Activated naive CD8-positive, alpha-beta T cell (primary cell): Measurements from ENCODE around the gene CDCA8.

Source experiments
- H3K27ac Mint-ChIP-seq: one replicate; pipeline ENCODE4 v1.8.0; 2021; ENCODE audit warnings: mixed read lengths
- H3K27me3 Mint-ChIP-seq: one replicate; pipeline ENCODE4 v1.8.0; 2021; ENCODE audit warnings: mixed read lengths
- H3K36me3 Mint-ChIP-seq: one replicate; pipeline ENCODE4 v1.8.0; 2021; ENCODE audit warnings: mixed read lengths
- H3K4me1 Mint-ChIP-seq: one replicate; pipeline ENCODE4 v1.8.0; 2021; ENCODE audit warnings: low read depth, mixed read lengths
- H3K4me3 Mint-ChIP-seq: one replicate; pipeline ENCODE4 v1.8.0; 2021; ENCODE audit warnings: mild to moderate bottlenecking, mixed read lengths
- H3K9me3 Mint-ChIP-seq: one replicate; pipeline ENCODE4 v1.8.0; 2021; ENCODE audit warnings: low read depth, mixed read lengths

Gene CDCA8

DNA sequence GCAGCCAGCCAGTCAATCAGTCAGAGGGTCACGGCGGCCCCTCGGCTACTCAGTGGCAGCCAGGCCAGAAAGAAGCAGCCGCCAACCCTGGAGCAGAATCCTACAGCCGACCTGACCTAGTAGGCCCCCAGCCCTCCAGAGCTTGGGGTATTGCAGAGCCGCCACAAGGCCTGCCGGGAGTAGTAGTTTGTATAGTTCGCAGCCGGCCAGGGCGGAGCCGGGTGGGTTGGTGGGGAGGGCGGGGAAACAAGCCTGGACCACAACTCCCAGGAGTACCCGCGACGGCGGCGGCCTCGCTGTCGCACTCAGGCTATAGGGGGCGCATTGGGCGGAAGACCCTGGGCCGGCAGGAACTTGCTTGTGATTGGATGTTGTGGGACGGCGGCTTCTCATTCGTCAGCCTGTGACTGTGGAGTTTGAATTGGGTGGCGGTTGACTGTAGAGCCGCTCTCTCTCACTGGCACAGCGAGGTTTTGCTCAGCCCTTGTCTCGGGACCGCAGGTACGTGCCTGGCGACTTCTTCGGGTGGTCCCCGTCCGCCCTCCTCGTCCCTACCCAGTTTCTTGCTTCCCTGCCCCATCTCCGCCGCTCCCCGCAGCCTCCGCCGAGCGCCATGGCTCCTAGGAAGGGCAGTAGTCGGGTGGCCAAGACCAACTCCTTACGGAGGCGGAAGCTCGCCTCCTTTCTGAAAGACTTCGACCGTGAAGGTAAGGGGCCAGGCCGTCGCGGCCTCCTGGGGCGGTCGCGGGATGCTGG lies at the start of gene CDCA8:
CDCA8 (plus strand) TSS at position 439 of the 756 bp plus-strand sequence; CDS start at position 614, 175 bp downstream.
- peaks cover 35% of the 10 kb centered on the region for H3K4me1 Mint-ChIP-seq
- H3K36me3 Mint-ChIP-seq = peaks cover 6% of the 10 kb centered on the region
- no peaks in the 10 kb centered on the region for H3K27me3 Mint-ChIP-seq
- peak within 1 kb of the TSS; percentile 93 for H3K27ac Mint-ChIP-seq
- no peaks in the 10 kb centered on the region for H3K9me3 Mint-ChIP-seq
- H3K4me3 Mint-ChIP-seq = peak within 1 kb of the TSS; percentile 95

DNA sequence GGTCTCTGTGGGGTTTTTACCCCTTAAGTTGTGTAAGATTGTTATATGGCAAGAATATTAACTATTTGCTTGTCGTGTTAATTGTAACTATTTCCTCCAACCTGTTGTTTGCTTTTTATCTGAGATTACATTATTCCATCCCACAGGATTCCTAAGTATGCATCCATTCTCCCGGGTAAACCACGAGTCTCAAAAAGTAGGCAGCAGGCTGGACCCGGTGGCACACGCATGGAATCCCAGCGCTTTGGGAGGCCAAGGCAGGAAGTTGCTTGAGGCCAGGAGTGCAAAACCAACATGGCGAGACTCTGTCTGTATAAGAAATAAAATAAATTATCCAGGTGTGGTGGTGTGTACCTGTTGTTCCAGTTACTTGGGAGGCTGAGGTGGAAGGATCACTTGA lies 45.0 kb upstream of the CDCA8 start:
- Mint-ChIP-seq H3K4me1 (no peaks in the 10 kb centered on the region), H3K36me3 (no peaks in the 10 kb centered on the region), H3K27me3 (peaks cover 5% of the 10 kb centered on the region), H3K27ac (no peak overlapping the region), H3K4me3 (no peak overlapping the region), H3K9me3 (no peaks in the 10 kb centered on the region)

DNA sequence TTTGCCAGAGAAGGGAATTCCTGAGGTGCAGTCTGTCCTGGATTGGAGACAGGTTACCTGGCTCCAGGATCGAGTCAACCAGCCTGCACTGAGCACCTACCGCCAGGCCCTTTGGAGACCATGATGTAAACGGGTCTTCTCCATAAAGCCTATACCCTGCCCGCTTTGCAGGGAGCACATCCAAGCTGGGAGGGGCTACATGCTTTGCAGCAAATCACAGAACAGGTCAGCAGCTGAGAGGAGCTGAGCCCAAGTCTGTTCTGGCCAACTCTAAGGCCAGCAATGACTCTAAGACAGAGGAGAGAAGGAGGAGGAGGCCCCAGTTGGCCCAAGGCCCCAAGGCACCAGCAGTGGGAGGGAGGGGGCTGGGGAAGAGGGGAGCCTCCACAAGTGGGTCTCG lies 42.1 kb upstream of the CDCA8 start:
- no peaks in the 10 kb centered on the region for H3K9me3 Mint-ChIP-seq
- no peaks in the 10 kb centered on the region for H3K36me3 Mint-ChIP-seq
- H3K4me1 Mint-ChIP-seq = no peaks in the 10 kb centered on the region
- no peak overlapping the region for H3K4me3 Mint-ChIP-seq
- peaks cover 5% of the 10 kb centered on the region for H3K27me3 Mint-ChIP-seq
- H3K27ac Mint-ChIP-seq = no peak overlapping the region

DNA sequence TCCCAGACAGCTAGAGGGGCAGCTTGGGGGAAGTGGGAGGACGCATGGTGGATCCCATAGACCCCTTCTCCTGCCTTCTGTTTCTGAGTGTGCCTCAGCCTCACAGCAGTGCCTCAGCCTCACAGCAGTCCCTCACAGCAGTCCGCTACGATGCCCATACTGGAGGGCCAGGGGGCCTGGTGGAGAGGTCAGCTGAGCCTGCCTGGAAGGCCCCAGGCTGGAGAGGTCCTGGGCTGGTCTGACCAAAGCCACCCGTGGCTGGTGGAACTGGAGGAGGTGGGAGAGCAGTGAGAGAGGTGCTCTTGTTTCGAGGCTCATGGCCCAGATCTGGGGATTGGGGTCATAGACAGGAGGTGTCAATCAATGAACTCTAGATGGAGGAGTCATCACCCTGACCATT lies 41.6 kb upstream of the CDCA8 start:
- H3K36me3 Mint-ChIP-seq = no peaks in the 10 kb centered on the region
- H3K9me3 Mint-ChIP-seq = no peaks in the 10 kb centered on the region
- H3K27me3 Mint-ChIP-seq = peaks cover 5% of the 10 kb centered on the region

DNA sequence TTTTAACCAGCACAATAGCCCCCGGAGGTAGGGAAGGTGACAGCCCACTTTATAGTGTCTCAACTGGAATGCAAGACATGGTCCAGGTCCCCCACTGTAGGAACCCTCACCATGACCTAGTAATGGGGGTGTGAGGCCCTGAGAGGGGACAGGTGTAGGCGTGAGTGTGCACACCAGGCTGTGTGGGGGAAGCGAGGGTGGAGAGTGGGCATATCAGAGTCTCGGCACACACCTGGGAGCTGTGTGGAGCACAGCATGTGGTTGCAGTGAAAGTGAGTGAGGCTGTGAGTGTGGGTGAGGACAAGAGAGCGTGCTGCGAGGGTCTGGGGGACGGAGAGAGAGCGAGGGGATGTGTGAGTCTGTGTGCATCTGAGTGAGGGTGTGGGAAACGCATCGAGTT lies 40.5 kb upstream of the CDCA8 start:
- Mint-ChIP-seq H3K36me3 (no peaks in the 10 kb centered on the region), H3K4me3 (no peak overlapping the region), H3K27ac (no peak overlapping the region), H3K27me3 (peaks cover 3% of the 10 kb centered on the region), H3K9me3 (no peaks in the 10 kb centered on the region), H3K4me1 (no peaks in the 10 kb centered on the region)

More for the DNA sequence above, 41.6 kb upstream of the CDCA8 start:
- Mint-ChIP-seq H3K4me3 (no peak overlapping the region), H3K4me1 (no peaks in the 10 kb centered on the region), H3K27ac (no peak overlapping the region)

DNA sequence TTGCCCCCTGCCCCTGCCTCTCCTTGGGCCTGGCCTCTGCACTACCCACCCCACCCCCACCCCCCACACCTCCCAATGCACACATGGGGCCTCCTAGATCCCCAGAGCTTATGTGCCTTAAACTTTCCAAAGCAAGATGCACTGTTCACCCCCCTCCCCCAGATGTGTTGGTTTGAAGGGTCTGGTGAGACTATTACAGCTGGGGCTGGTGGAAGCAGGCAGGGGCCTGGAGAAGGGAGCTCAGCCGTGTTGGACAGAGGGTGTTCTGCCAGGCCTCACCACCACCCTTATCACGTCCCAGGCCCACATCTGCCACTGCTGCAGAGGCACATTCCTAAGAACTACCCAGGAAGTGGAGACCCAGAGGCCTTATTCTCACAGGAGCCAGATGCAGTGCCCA lies 39.3 kb upstream of the CDCA8 start:
- H3K27ac Mint-ChIP-seq = no peak overlapping the region
- H3K4me3 Mint-ChIP-seq = no peak overlapping the region
- H3K9me3 Mint-ChIP-seq = no peaks in the 10 kb centered on the region
- H3K27me3 Mint-ChIP-seq = no peaks in the 10 kb centered on the region
- H3K4me1 Mint-ChIP-seq = no peaks in the 10 kb centered on the region
- H3K36me3 Mint-ChIP-seq = no peaks in the 10 kb centered on the region

DNA sequence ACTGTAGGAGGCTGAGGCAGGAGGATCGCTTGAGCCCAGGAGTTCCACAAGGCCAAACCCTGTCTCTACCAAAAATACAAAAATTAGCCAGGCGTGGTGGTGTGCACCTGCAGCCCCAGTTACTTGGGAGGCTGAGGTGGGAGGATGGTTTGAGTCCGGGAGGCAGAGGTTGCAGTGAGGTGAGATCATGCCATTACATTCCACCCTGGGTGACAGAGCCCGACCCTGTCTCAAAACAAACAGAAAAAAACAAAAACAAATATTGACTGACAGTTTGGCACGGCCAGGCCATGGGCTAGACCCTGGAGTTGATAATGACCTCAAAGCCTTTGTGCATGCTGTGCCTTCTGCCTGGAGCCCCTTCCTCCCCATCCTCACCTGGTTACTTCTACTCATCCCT lies 38.4 kb upstream of the CDCA8 start:
- no peak overlapping the region for H3K4me3 Mint-ChIP-seq
- peaks cover 3% of the 10 kb centered on the region for H3K27me3 Mint-ChIP-seq
- no peaks in the 10 kb centered on the region for H3K9me3 Mint-ChIP-seq
- no peak overlapping the region for H3K27ac Mint-ChIP-seq
- H3K4me1 Mint-ChIP-seq = no peaks in the 10 kb centered on the region
- H3K36me3 Mint-ChIP-seq = no peaks in the 10 kb centered on the region

DNA sequence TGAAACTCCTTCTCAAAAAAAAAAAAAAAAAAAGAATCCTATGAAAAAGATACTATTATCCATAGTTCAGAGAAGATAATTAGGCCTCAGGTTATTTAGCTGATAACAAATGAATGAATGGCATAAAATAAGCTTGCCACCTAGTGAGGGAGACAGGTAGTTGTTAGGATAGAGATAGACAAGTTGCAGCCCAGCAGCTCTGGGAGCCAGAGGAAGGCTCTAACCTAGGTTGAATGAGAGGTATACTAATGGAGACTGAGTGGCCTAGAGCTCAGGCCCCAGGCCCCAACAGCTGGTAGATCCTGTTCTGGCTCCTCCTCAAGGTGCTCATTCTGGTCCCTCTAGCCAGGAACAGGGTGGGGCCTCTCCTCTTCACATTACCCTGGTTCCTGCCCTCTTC lies 37.0 kb upstream of the CDCA8 start:
- no peak overlapping the region for H3K27ac Mint-ChIP-seq
- H3K4me3 Mint-ChIP-seq = no peak overlapping the region
- H3K4me1 Mint-ChIP-seq = no peaks in the 10 kb centered on the region
- no peaks in the 10 kb centered on the region for H3K36me3 Mint-ChIP-seq
- no peaks in the 10 kb centered on the region for H3K9me3 Mint-ChIP-seq
- peaks cover 3% of the 10 kb centered on the region for H3K27me3 Mint-ChIP-seq

DNA sequence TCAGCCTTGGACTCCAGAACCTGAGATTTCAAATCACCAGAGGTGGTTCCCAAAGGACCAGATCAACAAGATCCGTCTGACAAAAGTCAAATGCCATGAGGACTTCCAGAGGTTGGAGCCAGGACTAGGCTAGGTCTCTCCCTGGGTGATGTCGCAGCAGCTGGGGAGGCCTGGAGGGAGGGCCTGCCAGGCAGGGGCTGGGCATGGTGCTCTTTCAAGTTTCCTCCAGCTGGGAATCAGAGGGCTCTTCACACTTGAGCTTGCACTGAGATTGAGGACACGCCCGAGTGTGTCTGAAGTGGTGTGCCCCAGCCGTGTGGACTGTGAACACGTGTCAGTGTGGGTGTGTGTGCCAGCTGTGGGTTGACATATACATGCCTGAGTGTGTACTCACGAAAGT lies 36.3 kb upstream of the CDCA8 start:
- H3K9me3 Mint-ChIP-seq = no peaks in the 10 kb centered on the region
- H3K27me3 Mint-ChIP-seq = peaks cover 3% of the 10 kb centered on the region
- no peak overlapping the region for H3K4me3 Mint-ChIP-seq
- H3K4me1 Mint-ChIP-seq = no peaks in the 10 kb centered on the region
- H3K36me3 Mint-ChIP-seq = no peaks in the 10 kb centered on the region
- H3K27ac Mint-ChIP-seq = no peak overlapping the region

DNA sequence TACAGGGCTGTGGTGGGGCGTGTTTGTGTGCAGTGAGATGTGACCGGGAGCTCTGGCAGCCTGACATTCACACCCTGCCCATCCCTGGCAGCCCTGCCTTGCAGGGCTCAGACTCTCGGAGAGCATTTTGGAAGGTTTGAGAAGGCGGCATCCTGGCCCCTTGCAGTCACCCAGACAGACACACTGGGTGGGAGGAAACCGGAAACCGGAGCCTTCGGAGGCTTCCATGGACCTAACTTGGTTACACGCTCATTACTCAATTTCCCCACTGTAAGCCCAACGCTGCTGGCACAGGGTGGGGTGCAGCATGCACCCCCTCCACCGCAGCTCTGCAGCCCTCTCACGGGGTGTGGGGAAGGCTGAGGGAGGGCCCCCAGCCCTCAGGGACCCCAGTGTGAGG lies 35.4 kb upstream of the CDCA8 start:
- Mint-ChIP-seq H3K4me1 (no peaks in the 10 kb centered on the region), H3K27ac (no peak overlapping the region), H3K9me3 (no peaks in the 10 kb centered on the region), H3K4me3 (no peak overlapping the region), H3K36me3 (no peaks in the 10 kb centered on the region), H3K27me3 (peaks cover 3% of the 10 kb centered on the region)

DNA sequence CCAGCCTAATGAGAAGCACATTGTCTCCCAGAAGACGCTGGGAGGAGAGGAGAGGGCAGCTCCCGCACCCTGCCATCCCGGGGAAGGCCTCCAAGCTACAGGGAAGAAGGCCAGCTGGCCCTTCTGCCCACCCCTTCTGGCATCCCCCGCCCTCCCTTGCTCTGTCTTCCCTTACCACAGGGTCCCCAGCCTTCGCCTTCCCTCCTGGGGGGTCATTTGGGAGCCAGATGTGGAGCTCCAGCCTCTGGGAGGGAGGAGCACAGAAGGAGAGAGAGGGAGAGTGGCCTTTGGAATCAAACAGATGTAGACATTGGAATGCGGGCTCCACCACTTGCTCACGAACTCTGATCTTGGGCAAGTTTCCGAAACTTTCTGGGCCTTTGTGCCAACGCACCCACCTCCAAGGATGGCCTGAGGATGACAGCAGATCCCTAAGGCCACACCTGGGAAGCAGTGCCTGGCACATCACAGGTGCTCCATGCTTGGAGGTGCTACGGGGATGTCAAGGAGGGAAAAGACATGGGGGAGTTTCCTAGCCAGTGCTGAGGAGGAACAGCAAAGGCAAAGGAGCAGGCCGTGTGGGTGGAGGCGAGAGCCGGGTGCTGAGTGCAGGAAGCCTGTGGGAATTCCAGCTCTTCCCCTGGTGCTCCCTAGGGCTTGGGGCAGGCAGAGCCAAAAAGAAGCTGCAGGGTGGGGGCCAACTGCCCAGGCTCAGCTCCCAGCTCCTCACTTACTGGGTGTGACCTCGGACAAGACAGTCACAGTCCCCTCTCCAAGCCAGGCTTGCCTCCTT lies 34.5 kb upstream of the CDCA8 start:
- Mint-ChIP-seq H3K36me3 (no peaks in the 10 kb centered on the region), H3K4me3 (no peak overlapping the region), H3K27ac (no peak overlapping the region), H3K27me3 (peaks cover 3% of the 10 kb centered on the region), H3K4me1 (no peaks in the 10 kb centered on the region), H3K9me3 (no peaks in the 10 kb centered on the region)

DNA sequence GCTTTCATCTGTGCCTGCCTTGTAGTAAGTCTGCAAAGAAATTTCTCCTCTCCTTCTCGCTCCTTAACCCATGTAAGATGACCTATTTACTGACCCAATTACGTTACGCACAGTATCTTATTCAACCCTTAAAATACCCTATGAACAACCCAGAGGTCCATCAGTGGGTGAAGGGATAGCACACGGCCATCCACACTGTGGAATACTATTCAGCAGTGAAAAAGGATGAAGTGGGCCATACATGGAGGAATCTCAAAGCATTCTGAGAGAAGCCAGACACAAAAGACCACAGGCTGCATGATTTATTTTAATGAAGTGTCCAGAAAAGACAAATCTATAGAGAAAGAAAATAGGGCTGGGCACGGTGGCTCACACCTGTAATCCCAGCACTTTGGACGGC lies 33.8 kb upstream of the CDCA8 start:
- no peak overlapping the region for H3K27ac Mint-ChIP-seq
- no peaks in the 10 kb centered on the region for H3K4me1 Mint-ChIP-seq
- H3K27me3 Mint-ChIP-seq = peaks cover 3% of the 10 kb centered on the region
- no peaks in the 10 kb centered on the region for H3K9me3 Mint-ChIP-seq
- H3K36me3 Mint-ChIP-seq = no peaks in the 10 kb centered on the region
- no peak overlapping the region for H3K4me3 Mint-ChIP-seq

DNA sequence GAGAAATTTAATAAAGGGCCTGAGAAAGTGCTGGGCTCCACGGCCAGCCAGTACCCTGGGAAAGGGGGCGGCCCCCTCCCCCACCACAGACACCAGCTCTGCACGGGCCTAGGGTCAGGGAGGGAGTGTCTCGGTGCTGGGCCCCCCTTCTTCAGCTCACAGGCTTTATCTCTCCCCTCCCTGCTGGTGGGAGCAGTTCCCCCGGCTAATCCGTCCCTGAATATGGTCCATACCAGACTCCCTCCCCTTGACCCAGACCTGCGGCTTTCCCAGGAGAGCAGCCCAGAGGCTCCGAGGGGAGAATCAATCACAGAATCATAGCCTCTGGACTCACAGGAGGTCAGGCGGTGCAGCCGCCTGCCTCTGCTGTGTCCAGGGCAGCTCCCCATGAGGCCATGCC lies 31.7 kb upstream of the CDCA8 start:
- Mint-ChIP-seq H3K36me3 (no peaks in the 10 kb centered on the region), H3K4me1 (no peaks in the 10 kb centered on the region), H3K27ac (no peak overlapping the region), H3K27me3 (peaks cover 3% of the 10 kb centered on the region), H3K9me3 (no peaks in the 10 kb centered on the region), H3K4me3 (no peak overlapping the region)

DNA sequence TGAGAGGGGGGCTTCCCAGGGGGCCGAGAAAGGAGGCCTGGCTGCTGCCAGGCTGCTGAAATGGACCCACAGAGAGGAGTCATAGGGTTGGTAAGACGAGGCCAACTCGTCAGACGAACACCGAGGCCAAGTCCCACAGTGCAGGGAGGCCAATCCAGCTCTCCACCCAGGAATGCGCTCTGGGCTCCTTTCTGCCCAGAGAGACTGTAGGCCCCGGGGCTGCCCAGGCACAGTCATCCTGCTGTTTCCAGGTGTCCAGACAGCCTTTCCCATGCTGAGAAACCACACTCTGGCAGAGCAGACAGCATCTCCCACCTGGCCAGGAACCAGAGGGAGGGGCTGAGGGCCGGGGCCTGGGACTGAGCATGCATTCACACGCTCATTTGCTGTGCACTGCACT lies 30.9 kb upstream of the CDCA8 start:
- Mint-ChIP-seq H3K4me3 (no peak overlapping the region), H3K36me3 (no peaks in the 10 kb centered on the region), H3K27me3 (peaks cover 3% of the 10 kb centered on the region), H3K9me3 (no peaks in the 10 kb centered on the region), H3K4me1 (no peaks in the 10 kb centered on the region), H3K27ac (no peak overlapping the region)

DNA sequence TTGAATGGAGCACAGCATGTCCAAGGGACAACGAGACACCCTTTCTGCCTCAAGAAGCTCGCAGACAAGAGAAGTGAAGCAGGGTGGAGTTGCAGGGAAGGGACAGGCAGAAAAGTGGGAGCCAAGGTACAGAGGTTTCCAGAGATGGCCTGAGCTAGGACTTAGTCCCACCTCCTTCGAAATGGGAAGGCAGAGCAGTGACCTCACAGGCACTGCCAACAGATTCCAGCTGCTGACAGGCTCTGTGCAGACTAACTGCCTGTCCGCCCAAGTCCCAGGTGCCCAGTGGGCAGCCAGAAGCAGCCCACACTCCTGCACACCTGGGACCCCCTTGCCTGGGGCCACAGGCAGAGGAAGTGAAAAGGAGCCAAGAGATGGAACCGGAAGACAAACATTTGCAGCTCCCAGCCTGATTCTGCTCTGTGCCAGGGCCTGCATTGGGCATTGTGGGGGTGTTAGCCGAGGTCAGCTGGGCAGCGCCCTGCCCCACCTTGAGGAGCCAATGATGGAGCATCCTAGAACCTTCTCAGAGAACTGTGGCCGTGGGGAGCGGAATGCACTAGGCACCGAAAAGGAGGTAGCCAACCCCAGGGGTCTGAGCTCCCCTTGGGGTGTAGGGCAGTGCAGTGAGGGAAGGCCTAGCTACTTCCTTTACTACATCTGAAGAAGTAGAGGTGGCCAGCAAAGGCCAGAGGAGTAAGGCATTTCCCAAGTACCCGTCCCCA lies 30.1 kb upstream of the CDCA8 start:
- H3K27me3 Mint-ChIP-seq = peaks cover 3% of the 10 kb centered on the region
- no peaks in the 10 kb centered on the region for H3K36me3 Mint-ChIP-seq
- H3K4me1 Mint-ChIP-seq = no peaks in the 10 kb centered on the region
- H3K27ac Mint-ChIP-seq = no peak overlapping the region
- no peak overlapping the region for H3K4me3 Mint-ChIP-seq
- no peaks in the 10 kb centered on the region for H3K9me3 Mint-ChIP-seq
